Measurements from ENCODE around the gene THY1.

Gene THY1

DNA sequence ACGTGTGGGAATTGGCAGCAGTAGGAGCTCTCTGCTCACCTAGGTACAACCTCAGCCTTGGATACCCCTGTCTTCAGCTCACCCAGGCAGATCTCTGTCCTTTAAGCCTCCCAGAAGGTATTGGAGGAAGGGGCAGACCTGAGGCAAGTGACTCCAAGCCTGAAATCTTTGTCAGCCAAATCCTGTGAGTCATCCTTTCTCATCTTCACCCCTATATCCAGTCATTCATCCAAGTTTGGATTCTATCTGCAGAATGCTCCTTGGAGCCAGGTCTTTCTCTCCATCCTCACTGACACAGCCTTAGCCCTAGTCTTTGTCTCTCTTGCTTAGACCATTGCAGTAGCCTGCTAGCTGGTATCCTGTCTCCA is 10.4 kb upstream of the THY1 start:
- H2AFZ ChIP-seq (ENCODE audit: low read depth, low read length), result no peak overlapping the region
- no peak overlapping the region for H2BK15ac ChIP-seq (ENCODE audit: low read depth, poor library complexity, severe bottlenecking)
- H3K9ac ChIP-seq (ENCODE audit: low read length), result peak overlapping the region; percentile 84
- H2BK120ac ChIP-seq (ENCODE audit: low read depth, low read length), result no peak overlapping the region
- H3K23ac ChIP-seq (ENCODE audit: low read length in 2 of 2), result no peak overlapping the region
- no peak overlapping the region for H2BK5ac ChIP-seq (ENCODE audit: low read depth, low read length, poor library complexity, severe bottlenecking)
- H3K18ac ChIP-seq (ENCODE audit: low read depth in 1 of 2, low read length in 2 of 2), result no peak overlapping the region
- H3K4me3 ChIP-seq (ENCODE audit: insufficient read depth in 1 of 2, low read depth in 1 of 2, low read length in 2 of 2), result peak overlapping the region in 1 of 2 experiments; percentile 63
- no peak overlapping the region for H4K8ac ChIP-seq (ENCODE audit: low read length)
- H3K14ac ChIP-seq (ENCODE audit: low read length in 2 of 2), result no peak overlapping the region
- peaks cover 13% of the 10 kb centered on the region for H3K4me1 ChIP-seq (ENCODE audit: control insufficient read depth, insufficient read depth, low read depth, low read length)
- no peak overlapping the region for H3K4ac ChIP-seq (ENCODE audit: low read depth in 1 of 2, low read length in 2 of 2)
- H3K27me3 ChIP-seq (ENCODE audit: control insufficient read depth in 1 of 2, insufficient read depth in 1 of 2, low read length in 2 of 2), result peaks cover 3 to 34% of the 10 kb centered on the region in 2 experiments
- H2AK5ac ChIP-seq (ENCODE audit: low read length, severe bottlenecking), result no peak overlapping the region
- WGBS, result no CpG with 5 or more reads among the region's 1 CpG
- peak overlapping the region; percentile 36 for H4K91ac ChIP-seq (ENCODE audit: low read length)
- no peaks in the 10 kb centered on the region for H3K36me3 ChIP-seq (ENCODE audit: control insufficient read depth in 1 of 2, insufficient read depth in 2 of 2, low read depth in 1 of 2, low read length in 2 of 2)
- peak; percentile 23 for DNase-seq
- no peak overlapping the region for H3K27ac ChIP-seq (ENCODE audit: low read length, poor library complexity, severe bottlenecking)
- H3K4me2 ChIP-seq (ENCODE audit: low read length, poor library complexity, severe bottlenecking), result no peak overlapping the region
- no peaks in the 10 kb centered on the region for H3K79me1 ChIP-seq (replicated peaks; ENCODE audit: low read length, poor library complexity, severe bottlenecking)
- H2BK12ac ChIP-seq (ENCODE audit: low read length in 2 of 2), result no peak overlapping the region
- no peaks in the 10 kb centered on the region for H3K9me3 ChIP-seq (ENCODE audit: control insufficient read depth, low read length)

DNA sequence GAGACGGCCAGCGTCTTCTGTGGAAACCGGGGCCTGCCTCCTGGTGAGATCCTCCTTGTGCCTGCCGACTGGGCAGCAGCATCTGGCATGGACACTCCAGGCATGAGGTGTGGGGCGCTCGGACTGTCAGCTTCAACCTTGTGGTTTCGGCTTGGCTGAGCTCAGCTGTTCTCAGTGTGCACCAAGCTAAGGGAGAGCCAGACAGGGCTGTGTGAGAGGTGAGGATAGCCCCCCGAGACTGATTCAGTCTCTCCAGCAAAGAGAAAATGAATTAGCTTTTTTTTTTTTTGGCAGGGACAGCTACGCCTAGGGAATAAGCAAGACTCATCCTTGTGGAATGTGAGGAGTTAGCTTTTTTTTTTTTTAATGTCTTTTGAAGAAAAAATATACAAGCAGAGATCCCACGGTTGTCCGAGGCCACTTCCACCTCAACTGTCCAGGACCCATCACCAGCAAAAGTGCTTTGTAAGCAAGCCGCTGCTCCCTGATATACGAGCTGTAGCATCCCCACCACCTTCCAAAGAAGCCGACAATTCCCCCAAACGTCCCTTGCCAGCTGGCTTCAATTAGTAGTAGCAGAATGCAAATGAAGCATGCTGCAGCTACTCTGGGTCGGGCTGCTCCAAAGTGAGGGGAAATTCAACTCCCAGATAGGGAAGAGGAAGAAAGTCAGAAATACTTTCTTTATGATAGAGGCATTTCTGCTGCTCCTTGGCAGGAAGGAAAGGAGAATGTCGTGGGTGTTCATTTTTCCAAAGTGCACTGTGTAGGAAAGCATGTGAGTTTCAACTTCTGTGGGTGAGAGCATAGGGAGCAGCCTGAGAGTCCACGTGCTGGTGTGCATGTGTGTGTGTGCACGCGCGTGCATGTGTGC is 9.7 kb upstream of the THY1 start:
- Histone ChIP-seq H3K14ac (ENCODE audit: low read length in 2 of 2) (peak overlapping the region in 1 of 2 experiments; percentile 44), H3K79me1 (replicated peaks; ENCODE audit: low read length, poor library complexity, severe bottlenecking) (no peaks in the 10 kb centered on the region), H2BK120ac (ENCODE audit: low read depth, low read length) (no peak overlapping the region), H2BK12ac (ENCODE audit: low read length in 2 of 2) (peak overlapping the region in 1 of 2 experiments; percentile 37), H3K4me3 (ENCODE audit: insufficient read depth in 1 of 2, low read depth in 1 of 2, low read length in 2 of 2) (peak overlapping the region in 1 of 2 experiments; percentile 63), H3K9ac (ENCODE audit: low read length) (peak overlapping the region; percentile 84), H3K4me1 (ENCODE audit: control insufficient read depth, insufficient read depth, low read depth, low read length) (peaks cover 13% of the 10 kb centered on the region), H2BK15ac (ENCODE audit: low read depth, poor library complexity, severe bottlenecking) (no peak overlapping the region), H3K27ac (ENCODE audit: low read length, poor library complexity, severe bottlenecking) (peak overlapping the region; percentile 15), H3K23ac (ENCODE audit: low read length in 2 of 2) (no peak overlapping the region), H4K8ac (ENCODE audit: low read length) (peak overlapping the region; percentile 50), H4K91ac (ENCODE audit: low read length) (peak overlapping the region; percentile 36), H2BK5ac (ENCODE audit: low read depth, low read length, poor library complexity, severe bottlenecking) (no peak overlapping the region), H3K36me3 (ENCODE audit: control insufficient read depth in 1 of 2, insufficient read depth in 2 of 2, low read depth in 1 of 2, low read length in 2 of 2) (no peaks in the 10 kb centered on the region), H2AK5ac (ENCODE audit: low read length, severe bottlenecking) (no peak overlapping the region), H3K4me2 (ENCODE audit: low read length, poor library complexity, severe bottlenecking) (peak overlapping the region; percentile 8), H3K27me3 (ENCODE audit: control insufficient read depth in 1 of 2, insufficient read depth in 1 of 2, low read length in 2 of 2) (peaks cover 3 to 37% of the 10 kb centered on the region in 2 experiments), H3K4ac (ENCODE audit: low read depth in 1 of 2, low read length in 2 of 2) (no peak overlapping the region), H2AFZ (ENCODE audit: low read depth, low read length) (peak overlapping the region; percentile 75), H3K9me3 (ENCODE audit: control insufficient read depth, low read length) (no peaks in the 10 kb centered on the region), H3K18ac (ENCODE audit: low read depth in 1 of 2, low read length in 2 of 2) (peak overlapping the region in 1 of 2 experiments; percentile 80)
- WGBS, result 25% methylated on average over 17 of the region's 21 CpGs
- DNase-seq, result peak; percentile 68

DNA sequence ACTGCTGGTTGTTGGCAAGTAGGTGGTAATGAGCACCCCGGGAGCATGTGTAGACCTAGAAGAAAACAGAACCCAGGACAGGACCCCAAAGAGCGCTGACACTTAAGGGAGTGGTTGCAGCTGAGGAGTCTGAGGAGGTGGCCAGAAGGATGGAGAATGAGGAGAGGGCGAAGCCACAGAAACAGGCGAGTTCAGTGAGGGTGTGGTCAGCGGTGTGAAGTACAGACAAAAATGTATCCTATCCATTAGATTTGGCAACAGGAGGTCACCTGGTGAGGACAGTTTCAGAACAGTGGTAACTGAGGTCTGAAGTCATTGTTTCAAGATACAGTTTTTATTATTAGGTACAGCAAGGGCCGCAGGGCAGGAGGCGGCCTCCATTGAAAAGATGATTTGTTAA is 8.6 kb upstream of the THY1 start:
- Histone ChIP-seq H3K36me3 (ENCODE audit: control insufficient read depth in 1 of 2, insufficient read depth in 2 of 2, low read depth in 1 of 2, low read length in 2 of 2) (no peaks in the 10 kb centered on the region), H3K4me1 (ENCODE audit: control insufficient read depth, insufficient read depth, low read depth, low read length) (peaks cover 13% of the 10 kb centered on the region), H3K23ac (ENCODE audit: low read length in 2 of 2) (no peak overlapping the region), H3K9ac (ENCODE audit: low read length) (no peak overlapping the region), H3K18ac (ENCODE audit: low read depth in 1 of 2, low read length in 2 of 2) (no peak overlapping the region), H3K4me2 (ENCODE audit: low read length, poor library complexity, severe bottlenecking) (no peak overlapping the region), H3K27me3 (ENCODE audit: control insufficient read depth in 1 of 2, insufficient read depth in 1 of 2, low read length in 2 of 2) (peaks cover 3 to 37% of the 10 kb centered on the region in 2 experiments), H2BK5ac (ENCODE audit: low read depth, low read length, poor library complexity, severe bottlenecking) (no peak overlapping the region), H4K91ac (ENCODE audit: low read length) (no peak overlapping the region), H2AK5ac (ENCODE audit: low read length, severe bottlenecking) (no peak overlapping the region), H3K79me1 (replicated peaks; ENCODE audit: low read length, poor library complexity, severe bottlenecking) (no peaks in the 10 kb centered on the region), H3K4me3 (ENCODE audit: insufficient read depth in 1 of 2, low read depth in 1 of 2, low read length in 2 of 2) (no peak overlapping the region), H2AFZ (ENCODE audit: low read depth, low read length) (no peak overlapping the region), H2BK15ac (ENCODE audit: low read depth, poor library complexity, severe bottlenecking) (no peak overlapping the region), H3K27ac (ENCODE audit: low read length, poor library complexity, severe bottlenecking) (no peak overlapping the region), H3K4ac (ENCODE audit: low read depth in 1 of 2, low read length in 2 of 2) (no peak overlapping the region), H3K14ac (ENCODE audit: low read length in 2 of 2) (no peak overlapping the region), H4K8ac (ENCODE audit: low read length) (no peak overlapping the region), H2BK12ac (ENCODE audit: low read length in 2 of 2) (peak overlapping the region in 1 of 2 experiments; percentile 15), H3K9me3 (ENCODE audit: control insufficient read depth, low read length) (no peaks in the 10 kb centered on the region), H2BK120ac (ENCODE audit: low read depth, low read length) (no peak overlapping the region)
- DNase-seq, result no peak
- 93% methylated on average over 7 of the region's 7 CpGs for WGBS

DNA sequence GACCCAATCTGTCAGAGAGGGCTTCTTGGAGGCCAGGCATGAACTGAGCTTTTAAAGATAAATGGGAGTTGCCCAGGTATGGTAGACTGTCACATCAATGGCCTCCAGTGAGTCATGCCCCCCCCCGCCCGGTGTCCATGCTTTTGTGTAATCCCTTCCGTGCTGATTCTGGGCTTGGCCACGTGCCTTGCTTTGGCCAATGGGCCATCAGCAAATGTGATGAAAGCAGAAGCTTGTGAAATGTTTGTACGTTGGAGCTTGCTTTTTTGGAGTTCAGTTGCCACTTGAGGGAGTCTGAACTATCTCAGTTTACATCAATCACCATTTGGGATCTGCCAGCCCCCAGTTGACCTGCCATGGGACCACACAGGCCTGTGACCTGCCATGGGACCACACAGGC is 4.3 kb upstream of the THY1 start:
- Histone ChIP-seq H3K36me3 (ENCODE audit: control insufficient read depth in 1 of 2, insufficient read depth in 2 of 2, low read depth in 1 of 2, low read length in 2 of 2) (no peaks in the 10 kb centered on the region), H3K4me2 (ENCODE audit: low read length, poor library complexity, severe bottlenecking) (no peak overlapping the region), H3K9ac (ENCODE audit: low read length) (no peak overlapping the region), H2AK5ac (ENCODE audit: low read length, severe bottlenecking) (no peak overlapping the region), H3K9me3 (ENCODE audit: control insufficient read depth, low read length) (no peaks in the 10 kb centered on the region), H2AFZ (ENCODE audit: low read depth, low read length) (no peak overlapping the region), H3K14ac (ENCODE audit: low read length in 2 of 2) (no peak overlapping the region), H3K4me1 (ENCODE audit: control insufficient read depth, insufficient read depth, low read depth, low read length) (peaks cover 13% of the 10 kb centered on the region), H2BK15ac (ENCODE audit: low read depth, poor library complexity, severe bottlenecking) (no peak overlapping the region), H4K8ac (ENCODE audit: low read length) (no peak overlapping the region), H2BK12ac (ENCODE audit: low read length in 2 of 2) (no peak overlapping the region), H3K27me3 (ENCODE audit: control insufficient read depth in 1 of 2, insufficient read depth in 1 of 2, low read length in 2 of 2) (peaks cover 3 to 63% of the 10 kb centered on the region in 2 experiments), H2BK5ac (ENCODE audit: low read depth, low read length, poor library complexity, severe bottlenecking) (no peak overlapping the region), H3K4me3 (ENCODE audit: insufficient read depth in 1 of 2, low read depth in 1 of 2, low read length in 2 of 2) (no peak overlapping the region), H3K79me1 (replicated peaks; ENCODE audit: low read length, poor library complexity, severe bottlenecking) (no peaks in the 10 kb centered on the region), H3K18ac (ENCODE audit: low read depth in 1 of 2, low read length in 2 of 2) (no peak overlapping the region), H3K4ac (ENCODE audit: low read depth in 1 of 2, low read length in 2 of 2) (no peak overlapping the region), H4K91ac (ENCODE audit: low read length) (no peak overlapping the region), H2BK120ac (ENCODE audit: low read depth, low read length) (no peak overlapping the region), H3K23ac (ENCODE audit: low read length in 2 of 2) (no peak overlapping the region), H3K27ac (ENCODE audit: low read length, poor library complexity, severe bottlenecking) (no peak overlapping the region)
- WGBS, result 86% methylated on average over 5 of the region's 5 CpGs
- DNase-seq, result no peak

All from mesenchymal stem cell (in vitro differentiated cells and primary cell).